GM19238 (cell line): Measurements from ENCODE around the gene OCRL.
A peak's percentile ranks its signal among the peaks of the same experiment; 100 is the strongest.

Experiments
- DNase-seq: peaks from one replicate; pipeline ENCODE4 v3.0.0; 2011; ENCODE audit warnings: low spot score; ENCODE audit not compliant: insufficient read length

The OCRL gene

GRCh38 chrX:129632443-129632842 is 92.4 kb downstream of the OCRL start:
- DNase-seq, result no peak

- no peak for DNase-seq
These were observed 94.5 kb downstream of the OCRL start for GRCh38 chrX:129634541-129634940.

GRCh38 chrX:129636175-129636681 is 96.2 kb downstream of the OCRL start:
- DNase-seq, result no peak

- peak; percentile 59 for DNase-seq
These were observed 97.4 kb downstream of the OCRL start for GRCh38 chrX:129637217-129638109.

- DNase-seq, result no peak
These were observed 98.9 kb downstream of the OCRL start for GRCh38 chrX:129638917-129639316.

- no peak for DNase-seq
These were observed 100.7 kb downstream of the OCRL start for GRCh38 chrX:129640737-129641136.

- DNase-seq, result no peak
These were observed 101.4 kb downstream of the OCRL start for GRCh38 chrX:129641469-129641868.

- DNase-seq, result no peak
These were observed 101.9 kb downstream of the OCRL start for GRCh38 chrX:129641941-129642340.
